Left cardiac atrium (tissue), 4 donors: Measurements from ENCODE around the gene SDHAF3. TPM values are rescaled to one million over a fixed set of nuclear protein-coding genes. Genes with fewer than 3 reads are reported as not detected.
"Not testable (repeated sequence)": the region's sequence is repeated elsewhere in the genome, so short reads cannot be mapped to it uniquely, and the experiment has no call there.

Source experiments
- ATAC-seq, 2 donors: fragments of 200-7000 bp; cut with Tn5 transposase; one replicate each; pipeline ENCODE4 v1.9.1; 2020; ENCODE audit warnings: mild to moderate bottlenecking in 2 of 2, moderate library complexity in 2 of 2
- DNase-seq: peaks from one replicate; pipeline ENCODE4 v3.0.0-alpha.2; 2020
- intact Hi-C, 2 donors: fragments of 100-400 bp; cut with DNase I; formaldehyde crosslinking; loops; one replicate each; pipeline versions ENCODE4 v1.14.1 to v1.15.1; 2022 to 2023
- total RNA-seq, 2 donors: library from RNA; stranded (reverse); fragmentation: NEBNext Ultra II Directional; extraction: Animal tissue kit (Norgen Biotek cat#: 25700); gene quantifications; one replicate each; pipeline ENCODE4 v1.2.1, GENCODE V29; 2021
- donor health status: DM: no; HTN: yes; CAD: no.
- donor health status: DM: no; HTN: yes; CAD: no; lungs with severe emphysema.
- donor health status: DM: yes; HTN: yes; CAD: no.
- donor health status: Dilated cardiomyopathy.

Gene SDHAF3
- total RNA-seq, 2 donors from 2014 or later = 14.3 to 19.2 TPM

- intact Hi-C loops = no loop called here
- no peak for ATAC-seq
- no peak for DNase-seq
Observed at GRCh38 chr7:97119747-97120146, 2.2 kb downstream of the SDHAF3 start.

GRCh38 chr7:97120713-97121457, 3.4 kb downstream of the SDHAF3 start:
- intact Hi-C loops = no loop called here
- no peak for DNase-seq
- ATAC-seq = no peak

GRCh38 chr7:97123115-97123514, 5.6 kb downstream of the SDHAF3 start:
- ATAC-seq, intact Hi-C loops, DNase-seq: not testable (repeated sequence)

DNA sequence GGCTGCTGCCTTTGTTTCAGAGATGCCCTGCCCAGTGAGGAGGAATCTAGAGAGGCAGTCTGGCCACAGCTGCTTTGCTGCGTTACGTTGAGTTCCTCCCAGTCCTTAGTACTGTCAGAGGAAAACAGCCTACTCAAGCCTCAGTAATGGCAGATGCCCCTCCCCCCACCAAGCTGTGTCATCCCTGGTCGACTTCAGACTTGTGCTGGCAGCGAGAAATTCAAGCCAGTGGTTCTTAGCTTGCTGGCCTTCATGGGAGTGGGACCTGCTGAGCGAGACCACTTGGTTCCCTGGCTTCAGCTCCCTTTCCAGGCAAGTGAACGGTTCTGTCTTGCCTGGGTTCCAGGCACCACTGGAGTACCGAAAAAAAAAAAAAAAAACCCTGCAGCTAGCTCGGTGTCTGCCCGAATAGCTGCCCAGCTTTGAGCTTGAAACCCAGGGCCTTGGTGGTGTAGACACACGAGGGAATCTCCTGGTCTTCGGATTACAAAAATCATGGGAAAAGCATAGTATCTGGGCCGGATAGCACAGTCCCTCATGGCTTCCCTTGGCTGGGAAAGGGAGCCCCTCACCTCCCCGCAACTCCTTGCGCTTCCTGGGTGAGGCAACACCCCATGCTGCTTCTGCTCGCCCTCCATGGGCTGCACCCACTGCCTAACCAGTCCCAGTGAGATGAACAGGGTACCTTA, 9.1 kb downstream of the SDHAF3 start:
- DNase-seq = no peak
- no peak for ATAC-seq
- intact Hi-C loops = no loop called here

DNA sequence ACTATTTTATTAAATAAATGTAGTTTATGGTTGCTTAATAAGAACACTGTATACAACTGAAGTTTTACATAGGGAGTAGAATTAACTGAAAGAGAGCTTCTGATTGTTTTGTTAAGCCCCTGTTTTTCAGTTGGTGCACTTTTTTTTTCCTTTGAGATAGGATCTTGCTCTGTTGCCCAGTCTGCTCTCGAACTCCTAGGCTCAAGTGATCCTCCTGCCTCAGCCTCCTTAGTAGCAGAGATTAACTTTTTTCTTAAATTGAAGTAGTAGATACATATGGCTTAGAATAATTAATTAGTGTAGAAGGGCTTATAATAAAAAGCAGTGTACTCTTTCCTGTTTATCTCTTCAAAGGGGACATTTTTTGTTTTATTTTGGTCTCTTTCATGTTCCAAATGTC, 11.2 kb downstream of the SDHAF3 start:
- intact Hi-C loops = no loop called here
- no peak for ATAC-seq

DNA sequence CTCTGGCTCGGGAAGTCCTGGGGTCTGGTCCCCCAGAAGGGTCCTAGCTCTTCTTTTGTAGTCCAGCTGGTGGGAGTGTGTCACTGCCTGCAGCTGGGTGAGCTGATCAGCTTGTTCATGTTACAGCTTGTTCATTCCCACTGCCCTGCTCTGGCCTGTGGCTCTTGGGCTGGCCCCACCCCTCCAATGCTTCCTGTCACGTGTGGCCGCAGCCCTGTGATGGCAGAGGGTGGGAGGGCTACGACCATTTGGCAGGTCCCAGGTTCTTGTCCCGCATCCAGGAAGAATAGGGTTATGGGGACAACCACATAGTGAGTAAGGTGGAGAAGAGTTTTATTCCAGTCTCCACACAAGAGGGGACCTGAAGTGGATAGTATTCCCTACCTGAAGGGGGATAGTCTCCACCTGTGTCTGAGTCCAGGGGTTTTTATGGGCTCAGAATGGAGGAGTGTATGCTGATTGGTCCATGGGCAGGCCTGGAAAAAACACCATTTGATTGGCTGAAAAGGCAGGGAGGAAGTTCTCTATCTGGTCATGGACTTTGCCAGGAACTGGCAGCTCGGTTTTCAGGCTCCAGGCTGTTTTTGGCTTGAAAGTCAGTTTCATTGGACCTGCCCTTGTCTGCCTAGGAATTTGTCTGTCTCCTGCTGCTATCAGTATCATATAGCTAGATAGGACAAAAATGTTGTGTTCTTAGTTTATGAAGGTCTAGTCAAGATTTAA, 13.1 kb downstream of the SDHAF3 start:
- intact Hi-C loops = no loop called here
- DNase-seq (no peak), ATAC-seq (no peak)

More for the DNA sequence above, 11.2 kb downstream of the SDHAF3 start:
- no peak for DNase-seq

DNA sequence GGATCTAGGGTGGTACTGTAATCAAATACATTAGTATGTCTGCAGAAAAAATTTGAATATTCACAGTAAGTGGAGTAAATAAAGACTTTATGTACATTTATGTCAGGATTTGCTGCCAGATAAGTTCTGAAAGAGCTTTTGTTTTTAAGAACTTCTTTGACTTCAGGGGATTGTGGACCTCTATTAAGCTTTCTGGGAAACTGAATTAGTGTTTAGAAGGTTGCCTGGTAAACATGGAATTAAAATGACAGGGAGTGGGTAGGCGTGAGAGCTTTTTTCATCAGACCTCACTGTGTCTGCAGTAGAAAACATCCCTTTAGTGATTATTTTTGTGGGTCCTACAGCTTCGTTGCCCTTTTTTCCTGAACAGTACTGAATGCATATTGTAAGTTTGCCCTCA, 15.7 kb downstream of the SDHAF3 start:
- intact Hi-C loops = no loop called here
- DNase-seq (no peak), ATAC-seq (no peak)

DNA sequence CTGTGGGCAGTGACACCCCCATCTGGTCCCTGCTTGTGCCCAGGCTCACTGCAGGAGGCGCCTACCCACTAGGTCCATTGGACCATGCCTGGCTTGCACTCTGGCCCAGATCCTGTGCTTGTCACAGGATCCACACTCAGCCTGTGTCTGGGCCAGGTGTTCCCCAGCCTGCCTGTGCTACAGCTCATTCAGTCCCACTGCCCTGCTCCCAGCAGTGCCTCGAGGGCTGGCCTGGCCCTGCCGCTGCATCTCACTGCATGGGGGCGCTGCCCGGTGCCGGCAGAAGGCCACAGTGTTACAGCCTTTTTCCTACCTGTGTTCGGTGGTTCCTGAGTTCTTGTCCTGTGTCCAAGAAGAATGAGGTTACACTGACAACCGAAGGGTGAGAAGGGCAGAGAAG, 21.3 kb downstream of the SDHAF3 start:
- DNase-seq (no peak), ATAC-seq (no peak)
- intact Hi-C loops = no loop called here

DNA sequence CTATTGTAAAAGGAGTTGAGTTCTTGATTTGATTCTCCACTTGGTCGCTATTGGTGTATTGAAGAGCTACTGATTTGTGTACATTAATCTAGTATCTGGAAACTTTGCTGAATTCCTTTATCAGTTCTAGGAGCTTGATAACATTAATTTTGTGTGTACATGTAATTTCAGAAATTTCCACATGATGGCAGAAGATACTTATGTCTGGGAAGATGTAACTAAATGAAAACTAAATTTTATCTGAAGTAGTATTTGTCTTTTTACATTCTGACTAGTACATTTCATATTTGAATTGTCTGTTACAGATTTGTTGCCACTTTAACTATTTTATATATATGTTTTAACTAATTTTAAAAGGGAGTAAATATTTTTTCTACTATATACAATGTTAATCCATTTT, 27.6 kb downstream of the SDHAF3 start:
- intact Hi-C loops = no loop called here
- DNase-seq (no peak), ATAC-seq (no peak)

DNA sequence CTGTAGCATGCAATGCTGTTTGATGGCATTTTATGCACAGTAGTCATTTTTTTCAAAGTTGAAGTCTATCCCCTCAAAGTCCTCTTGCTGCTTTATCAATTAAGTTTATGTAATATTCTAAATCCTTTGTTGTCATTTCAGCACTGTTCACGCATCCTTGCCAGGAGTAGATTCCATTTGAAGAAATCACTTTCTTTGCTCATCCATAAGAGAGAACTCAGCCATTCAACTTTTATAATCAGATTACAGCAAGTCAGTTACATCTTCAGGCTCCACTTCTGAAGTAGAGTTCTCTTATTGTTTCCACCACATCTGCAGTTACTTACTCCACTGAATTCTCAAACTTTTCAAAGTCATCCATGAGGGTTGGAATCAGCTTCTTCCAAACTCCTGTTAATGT, 32.3 kb downstream of the SDHAF3 start:
- no peak for DNase-seq
- intact Hi-C loops = no loop called here
- no peak for ATAC-seq

DNA sequence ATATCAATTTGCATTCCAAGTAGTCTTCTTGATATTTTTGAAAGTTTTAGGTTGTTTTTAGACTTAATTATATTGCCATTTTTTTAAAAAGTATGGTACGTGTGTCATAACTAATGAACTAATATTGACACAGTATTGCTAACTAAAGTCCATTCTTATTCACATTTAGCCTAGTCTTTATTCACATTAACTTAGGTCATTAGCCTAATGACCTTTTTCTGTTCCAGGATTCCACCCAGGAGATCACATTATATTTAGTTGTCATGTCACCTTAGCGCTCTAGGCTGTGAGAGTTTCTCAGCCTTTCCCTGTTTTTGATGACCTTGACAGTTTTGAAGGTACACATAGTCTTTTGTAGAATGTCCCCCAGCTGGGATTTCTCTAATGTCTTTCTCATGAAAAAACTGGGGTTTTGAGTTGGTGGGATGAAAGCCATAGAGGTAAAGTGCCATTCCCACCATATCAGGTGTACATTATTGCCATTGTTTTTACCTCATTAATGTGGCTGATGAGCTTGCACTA, 38.5 kb downstream of the SDHAF3 start:
- intact Hi-C loops = no loop called here
- ATAC-seq (no peak), DNase-seq (no peak)

GRCh38 chr7:97159984-97160383, 42.5 kb downstream of the SDHAF3 start:
- ATAC-seq, intact Hi-C loops, DNase-seq: not testable (repeated sequence)

DNA sequence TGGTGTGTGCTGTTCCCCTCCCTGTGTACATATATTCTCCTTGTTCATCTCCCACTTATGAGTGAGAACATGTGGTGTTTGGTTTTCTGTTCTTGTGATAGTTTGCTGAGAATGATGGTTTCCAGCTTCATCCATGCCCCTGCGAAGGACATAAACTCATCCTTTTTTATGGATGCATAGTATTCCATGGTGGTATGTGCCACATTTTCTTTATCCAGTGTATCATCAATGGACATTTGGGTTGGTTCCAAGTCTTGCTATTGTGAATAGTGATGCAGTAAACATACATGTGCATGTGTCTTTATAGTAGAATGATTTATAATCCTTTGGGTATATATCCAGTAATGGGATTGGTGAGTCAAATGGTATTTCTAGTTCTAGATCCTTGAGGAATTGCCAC, 44.1 kb downstream of the SDHAF3 start:
- intact Hi-C loops, ATAC-seq, DNase-seq: not testable (repeated sequence)

DNA sequence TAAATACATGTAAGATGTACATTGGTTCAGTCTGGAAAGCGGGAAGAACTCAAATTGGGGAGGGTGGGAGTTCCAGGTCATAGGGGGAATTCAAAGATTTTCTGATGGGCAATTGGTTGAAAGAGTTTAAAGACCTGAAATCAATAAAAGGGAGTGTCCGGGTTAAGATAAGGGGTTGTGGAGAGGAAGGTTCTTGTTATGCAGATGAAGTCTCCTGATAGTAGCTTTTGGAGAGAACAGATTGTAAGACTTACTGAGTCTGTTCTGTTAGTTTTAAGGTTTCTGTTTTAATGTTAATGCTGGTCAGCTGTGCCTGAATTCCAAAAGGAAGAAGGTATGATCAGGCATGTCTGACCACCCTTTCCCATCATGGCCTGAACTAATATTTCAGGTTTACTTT, 48.8 kb downstream of the SDHAF3 start:
- ATAC-seq = no peak
- intact Hi-C loops = no loop called here
- DNase-seq = no peak

- DNase-seq = no peak
Observed at GRCh38 chr7:97167176-97167575, 49.7 kb downstream of the SDHAF3 start.

DNA sequence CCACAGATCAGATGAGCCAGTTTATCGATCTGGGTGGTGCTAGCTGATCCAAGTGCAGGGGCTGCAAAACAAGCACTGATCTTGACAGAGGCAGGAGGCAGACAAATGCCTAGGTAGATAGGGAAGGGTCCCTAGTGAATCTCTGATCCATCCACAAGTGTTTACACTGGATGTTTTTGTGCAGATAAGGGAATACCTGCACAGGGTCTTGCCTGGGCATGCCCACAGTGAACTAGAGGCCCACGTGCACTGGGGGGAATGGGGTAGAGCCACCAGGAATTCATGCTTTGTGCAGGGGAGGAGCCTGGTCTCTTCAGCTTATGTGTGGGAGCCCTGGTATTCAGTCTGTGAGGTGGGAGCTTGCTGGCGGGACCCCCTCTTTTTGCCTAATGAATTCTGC, 50.3 kb downstream of the SDHAF3 start:
- DNase-seq (no peak), ATAC-seq (no peak)
- intact Hi-C loops = no loop called here

More at GRCh38 chr7:97167176-97167575, 49.7 kb downstream of the SDHAF3 start:
- ATAC-seq = no peak
- intact Hi-C loops = no loop called here

GRCh38 chr7:97174303-97174702, 56.8 kb downstream of the SDHAF3 start:
- intact Hi-C loops = no loop called here
- DNase-seq = no peak
- ATAC-seq = no peak

DNA sequence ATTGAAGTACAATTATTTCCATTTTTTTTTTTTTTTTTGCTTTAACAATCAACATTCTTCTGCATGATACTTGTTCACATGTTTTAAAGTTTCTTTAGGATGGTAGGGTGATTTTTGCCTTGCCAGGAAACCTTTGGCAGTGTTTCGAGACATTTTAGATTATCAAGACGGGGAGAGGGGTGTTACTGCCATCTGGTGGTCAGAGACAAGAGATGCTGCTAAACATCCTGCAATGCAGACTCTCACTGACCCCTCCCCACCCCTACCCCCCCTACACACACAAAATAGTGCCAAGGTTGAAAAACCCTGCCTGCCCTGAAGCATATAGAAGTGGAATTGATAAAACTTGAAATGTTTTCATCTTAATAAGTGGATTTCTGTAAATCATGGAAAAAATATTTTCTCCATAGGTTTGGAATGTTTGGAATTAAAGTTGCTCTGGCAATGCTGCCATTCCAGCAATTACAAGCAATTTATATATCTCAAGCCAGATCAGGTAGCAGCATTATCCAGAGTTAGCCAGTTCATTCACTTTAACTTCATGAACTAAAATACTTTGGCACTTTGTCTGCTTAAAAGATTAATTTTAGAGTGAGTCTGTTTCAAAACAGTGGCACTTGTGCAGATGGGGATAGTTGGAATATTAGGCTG, 62.1 kb downstream of the SDHAF3 start:
- intact Hi-C loops = loop anchor here (1.0 to 5.0 kb wide), 2 partner anchors 75 to 77 kb away; no protein-coding TSS in a partner anchor
- ATAC-seq = peak; percentile 27 to 55
- DNase-seq = peak; percentile 39

GRCh38 chr7:97187067-97187466, 69.6 kb downstream of the SDHAF3 start:
- DNase-seq = no peak
- no peak for ATAC-seq
- intact Hi-C loops = no loop called here
